Upper lobe of left lung (tissue), 6 donors: ENCODE data around the gene C11orf65. TPM values are rescaled to one million over a fixed set of nuclear protein-coding genes. Genes with fewer than 3 reads are reported as not detected.

Experiments
- ATAC-seq, 2 donors: fragments of 200-7000 bp; cut with Tn5 transposase; one replicate each; pipeline ENCODE4 v1.9.1; 2022; ENCODE audit warnings: mild to moderate bottlenecking in 2 of 2, moderate library complexity in 2 of 2; ENCODE audit not compliant: low FRiP score in 2 of 2
- DNase-seq, 2 donors: peaks; one replicate each; pipeline ENCODE4 v3.0.0-alpha.2; 2019 to 2020
- H3K27ac ChIP-seq, 4 donors: fragments of 200-600 bp; sonication (generic); one replicate each; pipeline ENCODE4 v1.5.1; 2016 to 2019
- H3K27me3 ChIP-seq, 4 donors: fragments of 200-600 bp; sonication (generic); one replicate each; pipeline ENCODE4 v1.5.1; 2017 to 2019
- H3K36me3 ChIP-seq, 4 donors: fragments of 200-600 bp; sonication (generic); one replicate each; pipeline ENCODE4 v1.5.1; 2016 to 2019
- H3K4me1 ChIP-seq, 4 donors: fragments of 200-600 bp; sonication (generic); one replicate each; pipeline ENCODE4 v1.5.1; 2018 to 2019
- H3K4me3 ChIP-seq, 4 donors: fragments of 200-600 bp; sonication (generic); one replicate each; pipeline ENCODE4 v1.5.1; 2017 to 2019; ENCODE audit warnings: mild to moderate bottlenecking in 2 of 4, moderate library complexity in 1 of 4
- H3K9me3 ChIP-seq, 4 donors: fragments of 200-600 bp; sonication (generic); one replicate each; pipeline ENCODE4 v1.5.1; 2018 to 2019
- CTCF ChIP-seq, 6 experiments: fragments of 450-650 bp in 4 of 6; fragments of 200-600 bp in 2 of 6; sonication (generic) in 2 of 6; IDR thresholded peaks; one replicate each; pipeline ENCODE4 v1.5.1; 2016 to 2019; ENCODE audit warnings: antibody characterized with exemption in 6 of 6
- EP300 ChIP-seq, 4 donors: sonication (generic); formaldehyde crosslinking; IDR thresholded peaks; one replicate each; pipeline ENCODE4 v1.5.1; 2017; ENCODE audit warnings: antibody characterized with exemption in 4 of 4, control low read depth in 2 of 4
- POLR2A ChIP-seq, 4 donors: fragments of 450-650 bp; IDR thresholded peaks; one replicate each; pipeline ENCODE4 v1.5.1; 2016 to 2017; ENCODE audit warnings: antibody characterized with exemption in 4 of 4, mild to moderate bottlenecking in 2 of 4
- POLR2AphosphoS5 ChIP-seq, 2 donors: sonication (generic); formaldehyde crosslinking; IDR thresholded peaks; one replicate each; pipeline ENCODE4 v1.5.1; 2017; ENCODE audit warnings: antibody characterized with exemption in 2 of 2
- WGBS, 2 donors: methylation state at CpG; one replicate each; pipeline ENCODE4 v1.1.5; 2017 to 2018; 5-methylcytosine and 5-hydroxymethylcytosine counted together
- total RNA-seq, 6 donors: library from RNA; depleted of rRNA in 4 of 6; stranded (reverse); fragments of >200 nt in 4 of 6; gene quantifications; one replicate each; pipeline versions ENCODE4 v1.1.0 to v1.2.1, GENCODE V29; 2016 to 2021
- donor health status: DM: no; HTN: no; CAD: no; lungs with moderate emphysema.
- donor health status: DM: no; HTN: yes; CAD: no; lungs with severe emphysema.

Gene C11orf65
- total RNA-seq, 6 donors from 2014 or later = 0.17 to 2.3 (median 1.1) TPM; not detected in 1

- no peak for DNase-seq
- peaks cover 8 to 20% (median 15%) of the 10 kb centered on the region in 4 donors for H3K4me1 ChIP-seq
- no peak for ATAC-seq
- no peaks in the 10 kb centered on the region for H3K36me3 ChIP-seq
- H3K27ac ChIP-seq = peak overlapping the region; percentile 92 to 96 (median 92)
- peak overlapping the region; percentile 46 to 85 (median 62) for H3K4me3 ChIP-seq
- H3K9me3 ChIP-seq = no peaks in the 10 kb centered on the region
- no peaks in the 10 kb centered on the region for H3K27me3 ChIP-seq
- 65 to 73% methylated on average over 29 of the region's 29 CpGs for WGBS, 2 donors
- TF ChIP-seq CTCF (IDR thresholded peaks at IDR 0.05) = no peak
Observed at GRCh38 chr11:108498816-108499408, 31.6 kb upstream of the C11orf65 start.

GRCh38 chr11:108498046-108498815, 30.9 kb upstream of the C11orf65 start, which contains the start of gene POGLUT3:
Gene POGLUT3, minus strand, starts transcription at chr11:108498384. Its CDS starts 18 bp downstream, at chr11:108498366.
- Histone ChIP-seq H3K27me3 (no peaks in the 10 kb centered on the region), H3K9me3 (no peaks in the 10 kb centered on the region), H3K27ac (peak within 1 kb of the TSS; percentile 92 to 96 (median 92)), H3K4me3 (peak within 1 kb of the TSS; percentile 46 to 85 (median 62)), H3K4me1 (peaks cover 8 to 20% (median 15%) of the 10 kb centered on the region in 4 donors), H3K36me3 (no peaks in the 10 kb centered on the region)
- peak; percentile 61 to 90 for ATAC-seq
- WGBS, 2 donors = 0 to 2% methylated on average over 20 to 34 of the region's 84 CpGs
- DNase-seq = peak; percentile 44 to 94
- TF ChIP-seq EP300 (IDR thresholded peaks at IDR 0.05) = no peak
- peak in 1 of 2 donors; percentile 48 for TF ChIP-seq POLR2AphosphoS5 (IDR thresholded peaks at IDR 0.05)
- peak in 2 of 6 experiments; percentile 27 to 39 for TF ChIP-seq CTCF (IDR thresholded peaks at IDR 0.05)
- peak in 1 of 4 donors; percentile 46 for TF ChIP-seq POLR2A (IDR thresholded peaks at IDR 0.05)

GRCh38 chr11:108497317-108498045, 30.2 kb upstream of the C11orf65 start:
- TF ChIP-seq CTCF (IDR thresholded peaks at IDR 0.05) (no peak), POLR2AphosphoS5 (IDR thresholded peaks at IDR 0.05) (peak; percentile 91 to 95), EP300 (IDR thresholded peaks at IDR 0.05) (peak in 1 of 4 donors; percentile 7), POLR2A (IDR thresholded peaks at IDR 0.05) (peak in 3 of 4 donors; percentile 49 to 75 (median 62))
- WGBS, 2 donors = 1 to 2% methylated on average over 30 of the region's 30 CpGs
- ATAC-seq (peak; percentile 95 to 97), DNase-seq (peak in 1 of 2 donors; percentile 92)
- H3K9me3 ChIP-seq = no peaks in the 10 kb centered on the region
- H3K27ac ChIP-seq = peak overlapping the region; percentile 92 to 96 (median 92)
- H3K4me1 ChIP-seq = peaks cover 8 to 20% (median 15%) of the 10 kb centered on the region in 4 donors
- no peaks in the 10 kb centered on the region for H3K36me3 ChIP-seq
- peak overlapping the region; percentile 46 to 85 (median 62) for H3K4me3 ChIP-seq
- H3K27me3 ChIP-seq = no peaks in the 10 kb centered on the region

GRCh38 chr11:108496643-108497256, 29.4 kb upstream of the C11orf65 start:
- H3K36me3 ChIP-seq = no peaks in the 10 kb centered on the region
- DNase-seq = no peak
- TF ChIP-seq POLR2AphosphoS5 (IDR thresholded peaks at IDR 0.05) (no peak), POLR2A (IDR thresholded peaks at IDR 0.05) (no peak), CTCF (IDR thresholded peaks at IDR 0.05) (no peak), EP300 (IDR thresholded peaks at IDR 0.05) (no peak)
- 92% methylated on average over 7 of the region's 7 CpGs for WGBS, 2 donors
- peaks cover 8 to 20% (median 15%) of the 10 kb centered on the region in 4 donors for H3K4me1 ChIP-seq
- peak overlapping the region in 3 of 4 donors; percentile 59 to 85 (median 66) for H3K4me3 ChIP-seq
- H3K27me3 ChIP-seq = no peaks in the 10 kb centered on the region
- H3K9me3 ChIP-seq = no peaks in the 10 kb centered on the region
- no peak for ATAC-seq
- peak overlapping the region; percentile 92 to 96 (median 92) for H3K27ac ChIP-seq
